Activated naive CD4-positive, alpha-beta T cell treated with anti-CD3 and anti-CD28 coated beads, Interleukin-2, amount 10 ng/mL, durations not matched to agents 7 days and 5 days (primary cell): Measurements from ENCODE around the gene MAPK1.
"Not testable (repeated sequence)": the region's sequence is repeated elsewhere in the genome, so short reads cannot be mapped to it uniquely, and the experiment has no call there.

ENCODE experiments used
- CTCF ChIA-PET: fragments of 350-600 bp; sonication (Branson Sonifier 250); formaldehyde crosslinking; loops from one replicate; lab custom pipeline; 2021; ENCODE audit warnings: antibody characterized with exemption; lab: Charles Lee
- DNase-seq: peaks from one replicate; pipeline ENCODE4 v3.0.0-alpha.2; 2020
- H3K27ac Mint-ChIP-seq: one replicate; pipeline ENCODE4 v1.8.0; 2021; ENCODE audit warnings: mild to moderate bottlenecking, moderate library complexity, mixed read lengths
- H3K27me3 Mint-ChIP-seq: one replicate; pipeline ENCODE4 v1.8.0; 2021; ENCODE audit warnings: mild to moderate bottlenecking, mixed read lengths
- H3K36me3 Mint-ChIP-seq: one replicate; pipeline ENCODE4 v1.8.0; 2021; ENCODE audit warnings: mixed read lengths
- H3K4me1 Mint-ChIP-seq: one replicate; pipeline ENCODE4 v1.8.0; 2021; ENCODE audit warnings: mixed read lengths
- H3K4me3 Mint-ChIP-seq: one replicate; pipeline ENCODE4 v1.8.0; 2021; ENCODE audit warnings: mild to moderate bottlenecking, moderate library complexity, mixed read lengths
- H3K9me3 Mint-ChIP-seq: one replicate; pipeline ENCODE4 v1.8.0; 2021; ENCODE audit warnings: mixed read lengths

Gene MAPK1

DNA sequence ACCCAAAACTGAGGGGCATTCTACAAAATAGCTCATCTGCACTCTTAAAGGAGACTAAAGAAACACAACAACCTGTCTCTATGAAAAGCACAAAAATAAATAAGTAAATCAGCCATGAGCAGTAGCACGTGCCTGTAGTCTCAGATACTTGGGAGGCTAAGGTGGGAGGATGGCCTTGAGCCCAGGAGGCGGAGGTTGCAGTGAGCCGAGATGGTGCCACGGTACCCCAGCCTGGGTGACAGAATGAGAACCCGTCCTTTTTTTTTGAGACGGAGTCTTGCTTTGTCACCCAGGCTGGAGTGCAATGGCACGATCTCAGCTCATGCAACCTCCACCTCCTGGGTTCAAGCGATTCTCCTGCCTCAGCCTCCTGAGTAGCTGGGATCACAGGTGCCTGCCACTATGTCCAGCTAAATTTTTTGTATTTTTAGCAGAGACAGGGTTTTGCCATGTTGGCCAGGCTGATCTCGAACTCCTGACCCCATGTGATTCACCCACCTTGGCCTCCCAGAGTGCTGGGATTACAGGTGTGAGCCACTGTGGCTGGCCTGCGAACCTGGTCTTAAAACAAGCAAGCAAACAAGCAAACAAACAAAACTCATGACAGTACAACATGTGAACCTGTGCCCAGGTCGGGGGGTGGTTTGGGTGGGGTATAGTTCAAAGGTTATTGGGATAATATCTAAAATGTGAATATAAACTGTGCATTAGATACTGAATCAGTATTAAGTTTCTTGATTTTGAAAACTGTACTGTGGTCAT lies 76.4 kb downstream of the MAPK1 start:
- H3K27me3 Mint-ChIP-seq, H3K4me3 Mint-ChIP-seq, H3K27ac Mint-ChIP-seq, CTCF ChIA-PET, DNase-seq, H3K4me1 Mint-ChIP-seq, H3K9me3 Mint-ChIP-seq: not testable (repeated sequence)
- H3K36me3 Mint-ChIP-seq: peaks cover 26% of the 10 kb centered on the region

DNA sequence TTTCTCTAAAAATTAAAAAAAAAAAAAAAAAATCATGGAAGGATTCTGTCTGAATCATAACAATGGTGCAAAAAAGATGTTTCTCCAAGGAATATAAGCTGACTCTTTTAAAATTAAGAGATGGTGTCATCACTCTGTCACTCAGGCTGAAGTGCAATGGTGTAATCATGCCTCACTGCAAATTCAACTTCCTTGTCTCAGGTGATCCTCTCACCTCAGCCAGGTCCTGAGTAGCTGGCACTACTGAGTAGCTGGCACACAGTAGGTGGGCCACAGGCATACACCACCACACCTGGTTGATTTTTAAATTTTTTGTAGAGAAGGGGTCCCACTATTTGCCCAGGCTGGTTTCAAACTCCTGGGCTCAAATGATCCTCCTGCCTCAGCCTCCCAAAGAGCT lies 77.1 kb downstream of the MAPK1 start:
- no peak for DNase-seq
- Mint-ChIP-seq H3K27me3 (no peaks in the 10 kb centered on the region), H3K36me3 (peaks cover 27% of the 10 kb centered on the region), H3K4me1 (peaks cover 5% of the 10 kb centered on the region), H3K27ac (no peak overlapping the region), H3K9me3 (no peaks in the 10 kb centered on the region), H3K4me3 (no peak overlapping the region)
- CTCF ChIA-PET: interaction anchor here (0.6 kb wide), 1 partner anchor 23 kb away, joined by 3 read pairs; no protein-coding TSS in a partner anchor

DNA sequence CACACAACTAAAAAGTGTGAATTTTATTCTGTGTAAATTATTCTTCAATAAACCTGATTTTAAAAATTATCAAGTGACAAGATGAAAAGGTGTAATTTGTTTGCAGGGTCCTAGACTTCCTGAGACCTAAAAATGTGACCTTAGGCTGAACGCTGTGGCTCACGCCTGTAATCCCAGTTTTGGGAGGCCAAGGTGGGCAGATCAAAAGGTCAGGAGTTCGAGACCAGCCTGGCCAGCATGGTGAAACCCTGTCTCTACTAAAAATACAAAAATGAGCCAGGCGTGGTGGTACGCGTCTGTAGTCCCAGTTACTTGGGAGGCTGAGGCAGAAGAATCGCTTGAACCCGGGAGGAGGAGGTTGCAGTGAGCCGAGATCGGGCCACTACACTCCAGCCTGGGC lies 79.9 kb downstream of the MAPK1 start:
- DNase-seq, H3K4me3 Mint-ChIP-seq, H3K27me3 Mint-ChIP-seq, CTCF ChIA-PET, H3K9me3 Mint-ChIP-seq, H3K4me1 Mint-ChIP-seq, H3K27ac Mint-ChIP-seq: not testable (repeated sequence)
- peaks cover 36% of the 10 kb centered on the region for H3K36me3 Mint-ChIP-seq

DNA sequence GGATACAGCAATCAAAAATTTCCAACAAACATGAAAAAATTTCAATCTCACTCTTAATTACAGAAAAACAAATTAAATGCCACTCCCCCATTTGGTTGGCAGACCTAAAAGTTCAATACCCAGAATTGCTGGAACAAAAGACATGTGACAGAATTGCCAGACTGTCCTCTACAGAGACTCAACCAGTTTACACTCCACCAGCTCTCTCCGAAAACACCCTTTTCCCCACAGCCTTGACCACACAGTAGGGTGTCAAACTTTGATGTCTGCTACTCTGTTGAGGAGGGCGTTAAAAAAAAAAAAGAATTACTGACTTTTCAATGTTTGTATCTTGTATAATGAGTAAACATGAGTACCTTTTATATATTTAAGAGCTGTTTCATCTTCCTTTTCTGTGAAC lies 87.2 kb downstream of the MAPK1 start:
- H3K4me3 Mint-ChIP-seq: no peak overlapping the region
- no peaks in the 10 kb centered on the region for H3K27me3 Mint-ChIP-seq
- H3K27ac Mint-ChIP-seq: peak overlapping the region; percentile 19
- H3K9me3 Mint-ChIP-seq: no peaks in the 10 kb centered on the region
- CTCF ChIA-PET: interaction anchor here (0.9 to 1.4 kb wide), 2 partner anchors 17 to 158 kb away, joined by 3 to 7 read pairs; no protein-coding TSS in a partner anchor
- H3K36me3 Mint-ChIP-seq: peaks cover 29% of the 10 kb centered on the region
- H3K4me1 Mint-ChIP-seq: no peaks in the 10 kb centered on the region
- no peak for DNase-seq

DNA sequence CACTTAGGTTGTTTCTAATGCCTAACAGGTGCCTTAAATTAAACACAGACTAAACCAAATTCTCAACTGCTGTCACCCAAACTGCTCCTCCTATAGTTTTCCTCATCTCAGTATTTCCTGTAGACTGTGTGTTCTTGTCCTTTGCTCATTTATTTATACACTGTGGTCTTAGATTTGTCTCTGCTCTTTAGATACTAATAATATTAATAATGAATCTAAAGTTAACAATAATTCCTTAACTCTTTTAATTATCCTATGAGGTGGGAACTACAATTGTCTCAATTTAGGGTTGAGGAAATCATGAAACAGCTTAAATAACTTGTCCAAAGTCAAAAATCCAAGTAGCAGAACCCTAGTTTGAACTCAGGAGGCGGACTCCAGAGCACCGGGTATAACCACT lies 88.0 kb downstream of the MAPK1 start:
- CTCF ChIA-PET: interaction anchor here (0.9 to 1.4 kb wide), 2 partner anchors 17 to 159 kb away, joined by 3 to 7 read pairs; no protein-coding TSS in a partner anchor
- Mint-ChIP-seq H3K27me3 (no peaks in the 10 kb centered on the region), H3K36me3 (peaks cover 23% of the 10 kb centered on the region), H3K4me1 (no peaks in the 10 kb centered on the region), H3K4me3 (no peak overlapping the region), H3K9me3 (no peaks in the 10 kb centered on the region), H3K27ac (no peak overlapping the region)
- no peak for DNase-seq

DNA sequence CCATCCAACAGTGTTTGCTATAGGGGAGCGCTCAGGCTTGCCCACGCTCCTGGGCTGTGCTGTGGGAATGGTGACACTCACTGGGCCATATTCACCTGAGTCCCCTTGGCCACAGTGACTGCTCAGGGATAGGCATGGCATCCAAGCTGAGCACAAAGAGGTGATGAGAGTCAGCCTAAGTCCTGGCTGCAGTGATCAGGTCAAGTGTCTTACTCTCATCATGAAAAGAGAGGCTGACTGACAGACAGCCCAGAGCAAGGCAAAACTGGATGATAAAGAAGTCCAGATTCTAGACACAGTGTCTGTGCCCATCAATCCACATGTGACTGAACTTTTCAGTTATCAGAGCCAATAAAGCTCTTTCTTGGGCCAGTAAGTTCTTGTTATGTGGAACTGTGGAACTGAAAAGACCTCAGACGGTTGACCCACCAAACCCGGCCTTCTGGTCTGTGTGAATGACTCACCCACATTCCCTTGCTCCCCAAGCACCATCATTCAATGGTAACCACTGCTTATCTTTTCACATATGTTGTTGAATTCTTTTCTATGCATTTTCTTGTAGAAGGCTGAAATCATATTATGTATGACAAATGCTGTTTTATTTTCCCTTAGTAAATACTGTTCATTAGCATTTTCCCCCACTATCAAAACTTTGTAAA lies 88.6 kb downstream of the MAPK1 start:
- H3K36me3 Mint-ChIP-seq: peaks cover 24% of the 10 kb centered on the region
- H3K27me3 Mint-ChIP-seq: no peaks in the 10 kb centered on the region
- no peaks in the 10 kb centered on the region for H3K4me1 Mint-ChIP-seq
- no peak overlapping the region for H3K4me3 Mint-ChIP-seq
- no peaks in the 10 kb centered on the region for H3K9me3 Mint-ChIP-seq
- CTCF ChIA-PET: no interaction called here
- no peak overlapping the region for H3K27ac Mint-ChIP-seq
- no peak for DNase-seq

DNA sequence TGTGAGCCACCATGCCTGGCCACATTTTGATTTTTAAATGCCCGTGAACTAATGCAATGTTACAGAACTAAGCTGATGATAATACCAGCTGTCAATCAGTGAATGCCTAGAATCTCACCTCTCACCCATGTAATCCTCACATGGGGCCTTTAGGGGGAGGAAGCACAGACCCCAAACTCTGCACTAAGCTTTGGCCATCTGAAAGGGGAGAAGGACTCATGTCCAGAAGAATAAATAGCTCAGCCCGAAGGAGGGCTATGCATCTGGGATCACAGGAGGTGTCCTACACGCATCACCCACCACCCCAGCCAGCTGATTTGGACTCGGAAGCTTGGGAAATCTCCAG lies 95.8 kb downstream of the MAPK1 start:
- CTCF ChIA-PET: no interaction called here
- no peak for DNase-seq
- H3K36me3 Mint-ChIP-seq: peaks cover 48% of the 10 kb centered on the region
- H3K4me3 Mint-ChIP-seq: no peak overlapping the region
- no peak overlapping the region for H3K27ac Mint-ChIP-seq
- peaks cover 27% of the 10 kb centered on the region for H3K4me1 Mint-ChIP-seq
- no peaks in the 10 kb centered on the region for H3K27me3 Mint-ChIP-seq
- no peaks in the 10 kb centered on the region for H3K9me3 Mint-ChIP-seq

DNA sequence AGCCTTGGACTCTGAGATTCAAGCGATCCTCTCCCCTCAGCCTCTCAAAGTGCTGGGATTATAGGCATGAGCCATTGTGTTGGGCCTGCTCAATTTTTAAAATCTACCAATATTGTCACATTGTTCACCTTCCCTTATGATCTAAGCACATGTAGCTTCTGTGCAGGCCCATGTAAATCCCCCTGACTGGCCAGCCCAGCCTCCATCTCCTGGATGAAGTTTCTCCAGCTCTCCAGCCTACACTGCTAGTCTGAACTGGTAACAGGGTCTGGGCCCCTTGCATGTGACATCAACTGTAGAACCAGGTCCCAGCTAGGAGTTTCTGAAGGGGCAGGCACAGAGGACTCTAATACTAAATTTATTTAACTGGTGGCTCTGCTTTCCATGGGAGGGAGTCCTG lies 99.0 kb downstream of the MAPK1 start:
- Mint-ChIP-seq H3K9me3 (no peaks in the 10 kb centered on the region), H3K36me3 (peaks cover 62% of the 10 kb centered on the region), H3K27me3 (no peaks in the 10 kb centered on the region), H3K4me1 (peaks cover 55% of the 10 kb centered on the region), H3K27ac (peak overlapping the region; percentile 64), H3K4me3 (no peak overlapping the region)
- CTCF ChIA-PET: interaction anchor here (0.7 kb wide), 1 partner anchor 89 kb away, joined by 3 read pairs; no protein-coding TSS in a partner anchor
- DNase-seq: no peak

DNA sequence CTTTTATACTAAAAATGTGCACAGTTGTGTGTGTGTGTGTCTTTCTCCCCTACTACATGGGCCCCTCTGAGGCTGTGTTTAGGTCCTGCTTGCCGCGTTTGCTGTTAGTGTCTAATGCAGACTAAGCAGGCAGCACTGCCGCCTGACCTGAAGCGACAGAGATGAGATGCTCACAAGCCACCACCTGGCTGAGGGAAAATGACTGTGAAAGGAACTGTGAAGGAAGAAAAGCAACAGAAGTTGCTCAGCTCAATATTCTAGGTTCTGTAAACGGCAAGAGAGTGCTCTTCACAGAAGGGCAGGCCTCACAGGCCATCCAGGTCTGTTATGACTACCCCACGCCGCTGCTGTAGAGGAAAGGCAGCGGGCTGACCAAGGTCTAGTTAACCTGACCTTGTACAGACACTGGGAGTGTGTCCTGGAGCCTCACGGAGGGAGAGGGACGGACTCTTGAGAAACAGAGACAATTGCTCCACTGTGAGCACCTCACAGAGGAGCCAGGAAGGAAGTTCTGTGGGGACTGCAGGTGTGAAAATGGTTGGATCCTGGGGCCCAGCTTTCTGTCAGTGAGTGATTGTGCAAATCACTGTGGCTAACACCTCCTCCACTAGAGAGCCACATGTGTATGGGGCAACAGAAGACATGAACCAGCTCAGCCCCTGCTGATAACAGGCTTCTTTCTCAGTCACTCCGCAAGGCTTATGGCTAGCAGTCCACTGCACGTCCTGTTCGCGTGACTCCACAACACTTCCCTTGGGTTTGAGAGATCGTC lies 100.6 kb downstream of the MAPK1 start:
- Mint-ChIP-seq H3K36me3 (peaks cover 63% of the 10 kb centered on the region), H3K4me1 (peaks cover 57% of the 10 kb centered on the region), H3K27ac (peak overlapping the region; percentile 87), H3K9me3 (no peaks in the 10 kb centered on the region), H3K27me3 (no peaks in the 10 kb centered on the region), H3K4me3 (no peak overlapping the region)
- DNase-seq: peak; percentile 53
- CTCF ChIA-PET: interaction anchor here (0.6 to 1.2 kb wide), 5 partner anchors 23 to 185 kb away, joined by 3 read pairs; partner anchors contain the start of gene PPM1F

DNA sequence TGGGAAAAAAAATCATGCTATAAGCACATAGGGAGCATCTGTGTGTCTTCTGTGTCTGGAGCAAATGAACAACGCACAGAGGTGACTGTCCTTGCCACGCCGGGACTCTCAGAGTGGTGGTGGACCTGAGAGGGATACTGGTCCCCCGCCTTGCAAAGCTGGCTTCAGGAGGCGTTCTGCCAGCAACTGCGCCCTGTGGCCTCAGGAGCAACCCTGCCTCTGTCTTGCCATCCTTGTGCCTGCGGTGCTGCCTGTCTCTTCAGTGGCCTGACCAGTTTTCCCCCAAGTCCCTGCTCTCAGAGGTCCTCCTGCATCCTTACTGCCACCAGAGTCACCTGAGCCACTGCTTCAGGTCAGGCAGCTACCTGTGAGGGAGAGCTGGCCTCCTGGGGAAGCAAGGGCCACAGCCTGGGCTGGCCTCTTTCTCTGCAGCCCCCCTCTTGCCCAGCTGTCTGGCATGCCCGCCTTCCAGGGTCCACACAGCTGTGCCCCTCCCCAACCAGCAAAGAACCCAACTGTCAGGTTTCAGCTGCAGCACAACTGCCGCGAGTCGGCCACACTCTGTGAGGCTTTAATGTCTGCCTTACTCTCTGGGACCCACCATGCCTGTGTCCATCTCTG lies 101.4 kb downstream of the MAPK1 start:
- Mint-ChIP-seq H3K36me3 (peaks cover 59% of the 10 kb centered on the region), H3K4me3 (no peak overlapping the region), H3K27ac (peak overlapping the region; percentile 87), H3K27me3 (no peaks in the 10 kb centered on the region), H3K4me1 (peaks cover 56% of the 10 kb centered on the region), H3K9me3 (no peaks in the 10 kb centered on the region)
- DNase-seq: no peak
- CTCF ChIA-PET: interaction anchor here (0.7 to 1.2 kb wide), 2 partner anchors 184 to 186 kb away, joined by 3 read pairs; partner anchors contain the start of gene PPM1F

DNA sequence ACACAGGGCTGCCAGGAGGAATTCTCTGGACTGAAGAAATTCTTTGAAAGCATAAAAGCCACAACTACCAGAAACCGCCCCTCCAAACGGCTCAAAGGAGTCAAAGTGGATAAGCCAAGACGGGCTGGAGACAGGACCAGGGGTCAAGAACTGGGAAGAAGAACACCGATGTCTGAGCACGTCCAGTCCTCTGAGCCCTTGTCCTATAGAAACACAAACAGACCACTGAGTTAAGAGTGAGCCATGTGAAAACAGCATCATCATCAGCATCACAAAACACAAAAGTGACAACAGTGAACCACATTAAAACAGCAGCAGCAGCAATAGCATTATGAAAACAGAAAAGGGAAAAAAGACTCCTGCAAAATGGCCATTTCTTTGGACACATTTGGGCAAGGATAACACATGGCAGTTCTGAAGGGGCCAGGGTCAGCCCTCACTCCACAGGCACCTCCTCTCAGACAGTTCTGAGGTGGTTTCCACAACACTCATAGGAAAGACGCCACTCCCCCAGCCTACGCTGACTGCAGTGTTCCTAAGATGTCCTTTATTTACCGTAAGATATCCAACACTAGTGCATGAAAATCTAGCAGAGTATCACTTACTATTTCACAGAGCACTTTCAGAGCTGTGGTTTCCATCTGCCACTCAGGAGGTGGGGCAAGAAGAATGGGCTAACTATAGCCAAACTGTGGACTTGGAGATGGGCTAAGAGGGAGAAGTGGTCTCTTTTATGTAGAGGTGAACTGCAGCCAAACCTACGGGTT lies 103.2 kb downstream of the MAPK1 start:
- no peaks in the 10 kb centered on the region for H3K9me3 Mint-ChIP-seq
- DNase-seq: no peak
- H3K4me3 Mint-ChIP-seq: no peak overlapping the region
- peak overlapping the region; percentile 43 for H3K27ac Mint-ChIP-seq
- H3K4me1 Mint-ChIP-seq: peaks cover 56% of the 10 kb centered on the region
- CTCF ChIA-PET: interaction anchor here (1.0 kb wide), 1 partner anchor 38 kb away, joined by 3 read pairs; no protein-coding TSS in a partner anchor
- H3K27me3 Mint-ChIP-seq: no peaks in the 10 kb centered on the region
- peaks cover 57% of the 10 kb centered on the region for H3K36me3 Mint-ChIP-seq

DNA sequence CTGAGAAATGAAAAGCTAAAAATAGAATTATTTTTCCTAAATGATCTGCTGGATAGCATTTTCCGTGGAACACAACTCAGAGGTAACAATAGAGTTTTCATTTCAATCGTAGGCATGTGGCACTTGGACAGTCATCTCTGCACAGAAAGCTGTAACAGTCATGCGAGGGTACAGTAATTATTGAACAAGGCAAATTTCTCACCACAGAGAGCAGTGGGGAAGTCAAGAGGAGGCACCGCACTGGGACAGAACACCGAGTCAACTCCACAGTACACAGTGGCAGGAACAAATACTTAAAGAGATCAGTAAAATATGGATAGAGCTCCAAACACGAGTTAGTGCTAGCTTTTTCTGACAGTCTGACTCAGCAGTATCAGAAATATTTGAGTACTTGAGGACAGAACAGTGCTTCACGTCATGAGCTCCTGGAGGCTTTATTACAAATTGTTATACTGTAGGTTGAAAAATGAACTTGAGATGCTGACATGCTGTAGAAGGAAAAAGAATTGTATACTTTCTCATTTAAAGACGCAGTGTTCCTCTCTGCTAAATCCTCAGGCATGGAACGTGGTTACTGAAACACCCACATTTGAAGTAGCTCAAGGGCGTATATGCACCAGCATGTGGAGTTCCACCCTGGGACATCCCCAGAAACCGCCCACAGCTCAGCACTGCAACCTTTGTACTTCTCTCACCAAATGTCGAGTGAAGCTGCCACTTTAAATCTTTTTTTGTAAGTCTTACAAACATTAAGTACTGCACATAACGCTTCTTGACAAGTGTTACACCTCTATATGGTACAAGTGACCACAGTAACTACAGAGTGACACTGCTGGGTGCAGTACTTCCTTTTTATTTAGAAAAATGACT lies 104.5 kb downstream of the MAPK1 start:
- Mint-ChIP-seq H3K9me3 (no peaks in the 10 kb centered on the region), H3K27ac (no peak overlapping the region), H3K36me3 (peaks cover 52% of the 10 kb centered on the region), H3K4me1 (peaks cover 47% of the 10 kb centered on the region), H3K4me3 (no peak overlapping the region), H3K27me3 (no peaks in the 10 kb centered on the region)
- CTCF ChIA-PET: interaction anchor here (0.5 to 1.0 kb wide), 3 partner anchors 17 to 120 kb away, joined by 3 read pairs; no protein-coding TSS in a partner anchor
- DNase-seq: no peak
